GM23248 (cell line): ENCODE results near the gene DIPK1B.

ENCODE experiments used
- EZH2 ChIP-seq: fragments of 200-600 bp; sonication (generic); IDR thresholded peaks from 2 replicates; pipeline ENCODE4 v1.6.1; 2018; ENCODE audit warnings: antibody characterized with exemption, mild to moderate bottlenecking; ENCODE audit not compliant: insufficient read depth, poor library complexity, severe bottlenecking
- EZH2phosphoT487 ChIP-seq: fragments of 200-600 bp; sonication (generic); IDR thresholded peaks from 2 replicates; pipeline ENCODE4 v1.6.1; 2018; ENCODE audit warnings: antibody characterized with exemption, moderate library complexity, mild to moderate bottlenecking, low read depth; ENCODE audit not compliant: insufficient read depth

DNA sequence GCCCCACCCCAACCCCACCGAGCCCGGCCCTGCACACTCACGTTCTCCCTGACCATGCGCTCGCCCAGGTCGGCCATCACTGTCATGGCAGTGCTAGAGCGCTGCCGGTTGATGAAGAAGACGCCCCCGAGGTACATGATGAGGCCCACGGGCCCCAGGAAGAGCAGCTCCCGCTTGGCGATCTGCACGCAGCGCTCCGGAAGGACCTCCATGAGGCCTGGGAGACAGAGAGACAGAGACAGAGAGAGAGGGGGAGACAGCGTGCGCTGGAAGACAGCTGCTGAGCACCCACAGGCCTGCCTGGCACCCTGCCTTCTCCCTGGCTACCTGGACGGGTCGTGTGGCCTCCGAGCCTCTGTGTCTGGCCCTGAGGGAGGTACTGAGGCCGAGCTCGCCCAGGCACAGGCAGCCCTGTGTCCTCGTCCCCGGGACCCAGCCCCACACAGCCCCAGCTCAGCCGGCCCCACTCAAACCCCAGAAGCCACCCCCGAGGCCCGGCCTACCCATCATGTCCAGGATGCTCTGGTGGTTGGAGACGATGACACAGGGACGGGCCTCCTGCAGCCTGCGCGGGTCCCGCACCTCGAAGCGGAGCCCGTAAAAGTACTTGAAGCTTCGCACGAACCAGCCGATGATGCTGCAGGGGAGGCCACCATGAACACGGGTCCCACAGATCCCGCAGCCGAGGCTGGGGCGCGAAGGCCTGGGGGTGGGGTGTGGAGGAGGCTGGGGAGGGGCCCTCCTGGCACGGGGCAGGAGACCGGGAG lies 35.3 kb upstream of the DIPK1B start:
- TF ChIP-seq EZH2phosphoT487 (no peak), EZH2 (no peak)
